ENCODE data around the gene POLDIP2. TPM values are rescaled to one million over a fixed set of nuclear protein-coding genes. Genes with fewer than 3 reads are reported as not detected.
A peak's percentile ranks its signal among the peaks of the same experiment; 100 is the strongest.

POLDIP2 gene
- polyA plus RNA-seq, 3 donors from 2014 or later = 79.0 to 134 (median 80.3) TPM

GRCh38 chr17:28319598-28319935, 37.8 kb downstream of the POLDIP2 start:
- Mint-ChIP-seq H3K9me3 (no peaks in the 10 kb centered on the region), H3K27ac (peak overlapping the region; percentile 58 to 85 (median 76)), H3K4me1 (peaks cover 25 to 31% of the 10 kb centered on the region in 2 donors), H3K36me3 (no peaks in the 10 kb centered on the region), H3K4me3 (peak overlapping the region; percentile 87 to 91 (median 88)), H3K27me3 (ENCODE audit: low read depth in 3 of 3) (peaks cover 6 to 10% (median 6%) of the 10 kb centered on the region in 3 donors)
- DNase-seq = no peak

- peak within 1 kb of the TSS; percentile 87 to 91 (median 88) for H3K4me3 Mint-ChIP-seq
- H3K36me3 Mint-ChIP-seq = no peaks in the 10 kb centered on the region
- DNase-seq = peak; percentile 95
- H3K27ac Mint-ChIP-seq = peak within 1 kb of the TSS; percentile 58 to 85 (median 76)
- H3K9me3 Mint-ChIP-seq = no peaks in the 10 kb centered on the region
- H3K27me3 Mint-ChIP-seq (ENCODE audit: low read depth in 3 of 3) = peaks cover 6 to 10% (median 6%) of the 10 kb centered on the region in 3 donors
- H3K4me1 Mint-ChIP-seq = peaks cover 25 to 31% of the 10 kb centered on the region in 2 donors
These were observed 38.3 kb downstream of the POLDIP2 start, which contains the start of gene TMEM97 for GRCh38 chr17:28318759-28319597. TSS of gene TMEM97 (plus strand) at chr17:28319200. CDS start at chr17:28319240, 40 bp downstream.

DNA sequence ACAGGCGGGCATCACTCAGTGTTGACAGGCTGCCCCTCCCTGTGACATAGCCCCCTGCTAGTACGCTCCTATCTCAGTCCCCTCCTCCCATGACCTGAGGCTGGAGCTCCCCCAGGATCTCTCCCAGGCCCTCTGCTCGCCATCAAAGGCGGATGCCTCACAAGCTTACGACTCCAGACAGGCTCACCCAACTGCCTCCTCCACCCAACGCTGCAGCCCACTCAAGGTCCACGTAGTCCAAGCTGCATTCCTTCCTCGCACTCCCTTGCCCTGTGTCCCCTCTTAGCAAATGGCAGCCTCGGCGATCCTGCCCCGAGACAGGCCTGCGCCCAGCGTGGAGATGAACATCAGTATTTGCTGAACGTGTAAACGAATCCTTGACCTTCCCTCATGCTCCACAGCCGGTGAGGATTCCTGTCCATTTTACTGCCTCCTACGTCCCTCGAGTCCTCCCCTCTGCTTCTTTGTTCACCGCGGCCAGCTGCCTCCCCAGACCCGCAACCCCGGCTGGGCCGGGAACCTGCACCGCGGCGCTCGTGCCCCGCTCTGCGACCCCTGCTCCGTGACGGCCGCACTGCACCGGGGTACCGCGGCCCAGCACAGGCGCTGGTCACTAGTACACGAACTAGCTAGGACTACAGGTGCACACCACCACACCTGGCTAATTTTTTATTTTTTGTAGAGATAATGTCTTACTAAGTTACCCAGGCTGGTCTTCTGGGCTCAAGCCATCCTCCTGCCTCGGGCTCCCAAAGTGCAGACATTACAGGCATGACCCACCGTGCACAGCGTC, 39.2 kb downstream of the POLDIP2 start:
- H3K9me3 Mint-ChIP-seq = no peaks in the 10 kb centered on the region
- peaks cover 6 to 10% (median 6%) of the 10 kb centered on the region in 3 donors for H3K27me3 Mint-ChIP-seq (ENCODE audit: low read depth in 3 of 3)
- peak overlapping the region in 4 of 6 donors; percentile 24 to 85 (median 58) for H3K27ac Mint-ChIP-seq
- H3K4me3 Mint-ChIP-seq = peak overlapping the region; percentile 87 to 91 (median 88)
- H3K36me3 Mint-ChIP-seq = no peaks in the 10 kb centered on the region
- peaks cover 25 to 31% of the 10 kb centered on the region in 2 donors for H3K4me1 Mint-ChIP-seq
- no peak for DNase-seq

- H3K27ac Mint-ChIP-seq = peak overlapping the region in 1 of 6 donors; percentile 58
- peaks cover 25 to 31% of the 10 kb centered on the region in 2 donors for H3K4me1 Mint-ChIP-seq
- H3K4me3 Mint-ChIP-seq = peak overlapping the region; percentile 30 to 91 (median 87)
- H3K9me3 Mint-ChIP-seq = no peaks in the 10 kb centered on the region
- H3K27me3 Mint-ChIP-seq (ENCODE audit: low read depth in 3 of 3) = peaks cover 6 to 10% (median 6%) of the 10 kb centered on the region in 3 donors
- no peaks in the 10 kb centered on the region for H3K36me3 Mint-ChIP-seq
- no peak for DNase-seq
These were observed 40.0 kb downstream of the POLDIP2 start for GRCh38 chr17:28317099-28317965.

DNA sequence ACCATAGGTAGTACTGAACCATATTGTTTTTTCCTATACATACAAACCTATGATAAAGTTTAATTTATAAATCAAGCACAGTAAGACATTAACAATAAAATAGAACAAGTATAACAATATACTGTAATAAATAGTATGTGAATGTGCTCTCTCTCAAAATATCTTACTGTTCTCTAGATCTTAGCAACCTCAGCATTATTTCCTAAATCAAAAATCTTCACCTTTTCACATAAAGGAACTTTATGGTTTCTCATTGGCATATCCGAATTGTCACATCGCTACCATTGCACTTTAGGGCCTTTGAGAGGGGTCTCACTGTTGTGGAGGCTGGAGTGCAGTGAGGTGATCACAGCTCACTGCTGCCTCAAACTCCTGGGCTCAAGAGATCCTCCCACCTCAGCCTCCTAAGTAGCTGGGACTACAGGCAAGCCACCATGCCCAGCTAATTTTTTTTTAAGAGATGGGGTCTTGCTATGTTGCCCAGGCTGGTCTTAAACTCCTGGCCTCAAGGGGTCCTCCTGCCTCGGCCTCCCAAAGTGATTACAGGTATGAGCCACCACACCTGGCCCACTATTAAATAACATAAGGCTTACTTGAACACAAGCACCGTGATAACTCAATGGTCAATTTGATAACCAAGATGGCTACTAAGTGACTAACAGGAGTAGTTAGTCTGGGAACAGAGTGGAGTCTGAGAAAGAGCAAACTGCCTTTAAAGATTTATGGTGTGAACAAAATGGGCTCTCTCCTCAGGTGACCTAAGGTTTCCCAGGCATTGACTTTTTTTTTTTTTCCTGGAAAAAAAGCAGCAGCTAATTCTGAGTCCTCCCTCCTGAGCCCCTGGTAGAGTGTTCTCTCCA, 41.3 kb downstream of the POLDIP2 start:
- Mint-ChIP-seq H3K36me3 (no peaks in the 10 kb centered on the region), H3K4me3 (no peak overlapping the region), H3K27ac (no peak overlapping the region), H3K27me3 (ENCODE audit: low read depth in 3 of 3) (peaks cover 6 to 10% (median 6%) of the 10 kb centered on the region in 3 donors), H3K4me1 (peaks cover 25 to 31% of the 10 kb centered on the region in 2 donors), H3K9me3 (no peaks in the 10 kb centered on the region)
- DNase-seq = no peak

GRCh38 chr17:28313841-28314240, 43.5 kb downstream of the POLDIP2 start:
- Mint-ChIP-seq H3K27me3 (ENCODE audit: low read depth in 3 of 3) (peaks cover 5 to 7% (median 6%) of the 10 kb centered on the region in 3 donors), H3K9me3 (no peaks in the 10 kb centered on the region), H3K4me3 (no peak overlapping the region), H3K36me3 (no peaks in the 10 kb centered on the region), H3K27ac (no peak overlapping the region), H3K4me1 (peaks cover 12 to 14% of the 10 kb centered on the region in 2 donors)
- no peak for DNase-seq

DNA sequence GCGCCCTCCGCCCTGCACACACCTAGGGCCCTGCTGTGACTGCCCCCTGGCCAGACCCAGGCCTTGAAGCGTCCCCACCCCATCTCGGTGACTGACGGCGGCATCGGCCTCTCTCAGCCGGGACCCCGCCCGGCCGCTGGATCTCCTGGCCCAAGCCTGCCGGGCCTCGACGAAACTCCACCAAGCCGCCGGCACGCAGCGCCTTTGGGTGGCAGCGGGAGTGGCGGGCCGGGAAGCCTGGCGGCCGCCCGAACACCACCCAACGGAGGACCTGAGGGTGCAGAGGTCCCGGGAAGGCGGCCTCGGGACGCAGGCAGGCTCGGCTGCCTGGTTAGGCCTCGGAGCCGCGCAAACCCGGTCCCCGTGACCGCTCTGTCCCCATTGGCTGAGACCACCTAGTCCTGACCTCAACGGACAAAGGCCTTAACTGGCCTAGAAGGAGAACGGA, 50.3 kb downstream of the POLDIP2 start:
- no peak for DNase-seq
- H3K4me1 Mint-ChIP-seq = no peaks in the 10 kb centered on the region
- H3K9me3 Mint-ChIP-seq = no peaks in the 10 kb centered on the region
- H3K27ac Mint-ChIP-seq = no peak overlapping the region
- H3K27me3 Mint-ChIP-seq (ENCODE audit: low read depth in 3 of 3) = peaks cover 2 to 12% (median 5%) of the 10 kb centered on the region in 3 donors
- no peak overlapping the region for H3K4me3 Mint-ChIP-seq
- no peaks in the 10 kb centered on the region for H3K36me3 Mint-ChIP-seq

DNA sequence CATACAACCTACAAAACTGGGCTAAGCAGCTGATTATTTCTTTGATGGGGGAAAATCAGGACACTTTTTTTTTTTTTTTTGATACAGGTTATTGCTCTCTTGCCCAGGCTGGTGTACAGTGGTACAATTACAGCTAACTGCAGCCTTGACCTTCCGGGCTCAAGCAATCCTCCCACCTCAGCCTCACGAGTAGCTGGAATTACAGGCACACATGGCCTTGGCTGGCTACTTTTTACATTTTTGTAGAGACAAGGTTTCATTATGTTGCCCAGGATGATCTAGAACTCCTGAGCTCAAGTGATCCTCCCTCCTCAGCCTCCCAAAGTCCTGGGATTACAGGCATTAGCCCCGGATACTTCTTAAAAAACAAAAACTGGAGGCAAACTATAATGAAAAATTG, 58.9 kb downstream of the POLDIP2 start:
- H3K9me3 Mint-ChIP-seq = no peaks in the 10 kb centered on the region
- no peak overlapping the region for H3K4me3 Mint-ChIP-seq
- DNase-seq = no peak
- peaks cover 0 to 13% (median 2%) of the 10 kb centered on the region in 3 donors for H3K27me3 Mint-ChIP-seq (ENCODE audit: low read depth in 3 of 3)
- no peaks in the 10 kb centered on the region for H3K4me1 Mint-ChIP-seq
- H3K36me3 Mint-ChIP-seq = no peaks in the 10 kb centered on the region
- no peak overlapping the region for H3K27ac Mint-ChIP-seq

Other genes starting within 250 kb of the POLDIP2 start
- gene TMEM97, start 38.3 kb downstream of the POLDIP2 start, polyA plus RNA-seq = 10 to 100 TPM in 2 of 3 donors, 1 to 10 TPM in 1; 9.8 to 13.8 (median 11.4) TPM
- 10 to 100 TPM; 51.1 to 70.4 (median 53.0) TPM for gene IFT20, start 22.1 kb downstream of the POLDIP2 start, polyA plus RNA-seq
- gene TNFAIP1, start 21.8 kb downstream of the POLDIP2 start, polyA plus RNA-seq = 10 to 100 TPM in 1 of 3 donors, 1 to 10 TPM in 2; 4.7 to 11.6 (median 6.7) TPM
- gene SEBOX, start 7.7 kb upstream of the POLDIP2 start, polyA plus RNA-seq = not detected
- gene VTN, start 12.8 kb upstream of the POLDIP2 start, polyA plus RNA-seq = not detected
- 1 to 10 TPM; 8.0 to 9.2 (median 9.1) TPM for gene SARM1, start 14.2 kb upstream of the POLDIP2 start, polyA plus RNA-seq
- gene SLC46A1, start 48.7 kb upstream of the POLDIP2 start, polyA plus RNA-seq = 1 to 10 TPM in 1 of 3 donors, under 1 TPM in 1, not detected in 1; 0.61 to 1.9 TPM
- not detected for gene SLC13A2, start 116.1 kb upstream of the POLDIP2 start, polyA plus RNA-seq
- not detected for gene FOXN1, start 148.8 kb upstream of the POLDIP2 start, polyA plus RNA-seq
- gene UNC119, start 195.1 kb upstream of the POLDIP2 start, polyA plus RNA-seq = 10 to 100 TPM; 45.4 to 61.1 (median 50.4) TPM
- 100 to 1,000 TPM in 1 of 3 donors, 10 to 100 TPM in 2; 71.7 to 135 (median 96.8) TPM for gene PIGS, start 214.0 kb upstream of the POLDIP2 start, polyA plus RNA-seq
- 10 to 100 TPM; 50.9 to 80.1 (median 53.2) TPM for gene ALDOC, start 219.4 kb upstream of the POLDIP2 start, polyA plus RNA-seq
- 1 to 10 TPM in 2 of 3 donors, under 1 TPM in 1; 0.73 to 4.1 (median 3.2) TPM for gene SPAG5, start 241.5 kb upstream of the POLDIP2 start, polyA plus RNA-seq

Measured in immature natural killer cell (primary cell).